DND-41 (cell line): ENCODE results near the gene TDRD12.

Source experiments
- EZH2 ChIP-seq: IDR thresholded peaks from 3 replicates; pipeline ENCODE4 v1.6.1; 2012; ENCODE audit warnings: borderline replicate concordance, low read depth, mild to moderate bottlenecking, moderate library complexity, low read length, inconsistent platforms; ENCODE audit not compliant: severe bottlenecking
- TF ChIP-seq, protein P1 (sequence below): IDR thresholded peaks from 2 replicates; pipeline ENCODE4 v1.5.1; 2012; ENCODE audit warnings: borderline replicate concordance, low read length, moderate library complexity, mild to moderate bottlenecking; ENCODE audit not compliant: poor library complexity, severe bottlenecking; ENCODE audit errors: extremely low read depth

DNA sequence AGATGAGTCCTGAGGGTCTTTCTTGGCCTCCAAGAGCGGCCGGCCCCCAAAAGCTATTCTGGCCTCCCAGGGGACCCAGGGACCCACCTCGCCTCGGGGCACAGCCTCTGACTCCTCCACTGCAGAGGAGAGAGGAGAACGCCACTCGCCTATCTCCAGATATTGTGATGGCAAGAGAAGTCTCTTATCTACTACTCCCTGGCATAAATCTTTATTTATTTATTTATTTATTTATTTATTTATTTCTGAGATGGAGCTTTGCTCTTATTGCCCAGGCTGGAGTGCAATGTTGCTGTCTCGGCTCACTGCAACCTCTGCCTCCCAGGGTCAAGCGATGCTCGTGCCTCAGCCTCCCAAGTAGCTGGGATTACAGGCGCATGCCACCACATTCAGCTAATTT lies 139.0 kb downstream of the TDRD12 start:
- TF ChIP-seq, protein P1, sequence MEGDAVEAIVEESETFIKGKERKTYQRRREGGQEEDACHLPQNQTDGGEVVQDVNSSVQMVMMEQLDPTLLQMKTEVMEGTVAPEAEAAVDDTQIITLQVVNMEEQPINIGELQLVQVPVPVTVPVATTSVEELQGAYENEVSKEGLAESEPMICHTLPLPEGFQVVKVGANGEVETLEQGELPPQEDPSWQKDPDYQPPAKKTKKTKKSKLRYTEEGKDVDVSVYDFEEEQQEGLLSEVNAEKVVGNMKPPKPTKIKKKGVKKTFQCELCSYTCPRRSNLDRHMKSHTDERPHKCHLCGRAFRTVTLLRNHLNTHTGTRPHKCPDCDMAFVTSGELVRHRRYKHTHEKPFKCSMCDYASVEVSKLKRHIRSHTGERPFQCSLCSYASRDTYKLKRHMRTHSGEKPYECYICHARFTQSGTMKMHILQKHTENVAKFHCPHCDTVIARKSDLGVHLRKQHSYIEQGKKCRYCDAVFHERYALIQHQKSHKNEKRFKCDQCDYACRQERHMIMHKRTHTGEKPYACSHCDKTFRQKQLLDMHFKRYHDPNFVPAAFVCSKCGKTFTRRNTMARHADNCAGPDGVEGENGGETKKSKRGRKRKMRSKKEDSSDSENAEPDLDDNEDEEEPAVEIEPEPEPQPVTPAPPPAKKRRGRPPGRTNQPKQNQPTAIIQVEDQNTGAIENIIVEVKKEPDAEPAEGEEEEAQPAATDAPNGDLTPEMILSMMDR: no peak
- no peak for TF ChIP-seq EZH2
